PFSK-1 (cell line): ENCODE results near the gene MPDZ.

Source experiments
- FOXP2 ChIP-seq: optimal IDR thresholded peaks from 2 replicates; pipeline ENCODE3; 2011; ENCODE audit warnings: borderline replicate concordance, control low read depth, inconsistent platforms; ENCODE audit not compliant: insufficient read depth; ENCODE audit errors: extremely low read length, extremely low read depth
- POLR2AphosphoS5 ChIP-seq: IDR thresholded peaks from 2 replicates; pipeline ENCODE4 v1.6.1; 2012; ENCODE audit warnings: low read depth, mild to moderate bottlenecking, control low read depth, low read length, moderate library complexity
- SIN3A ChIP-seq: IDR thresholded peaks from 2 replicates; pipeline ENCODE4 v1.6.1; 2012; ENCODE audit warnings: mild to moderate bottlenecking, low read length, moderate library complexity, borderline replicate concordance; ENCODE audit not compliant: insufficient read depth
- TAF1 ChIP-seq: IDR thresholded peaks from 2 replicates; pipeline ENCODE4 v1.6.1; 2012; ENCODE audit warnings: low read length, control low read depth, borderline replicate concordance; ENCODE audit not compliant: insufficient read depth
- TF ChIP-seq, protein P1 (sequence below), 2 experiments: IDR thresholded peaks; 2 replicates each; pipeline versions ENCODE4 v1.6.1 to v1.8.0; 2011 to 2012; ENCODE audit warnings: low read depth in 2 of 2, low read length in 2 of 2, control low read depth in 1 of 2, inconsistent platforms in 1 of 2, mild to moderate bottlenecking in 1 of 2, moderate library complexity in 1 of 2; ENCODE audit not compliant: insufficient read depth in 1 of 2

MPDZ gene

DNA sequence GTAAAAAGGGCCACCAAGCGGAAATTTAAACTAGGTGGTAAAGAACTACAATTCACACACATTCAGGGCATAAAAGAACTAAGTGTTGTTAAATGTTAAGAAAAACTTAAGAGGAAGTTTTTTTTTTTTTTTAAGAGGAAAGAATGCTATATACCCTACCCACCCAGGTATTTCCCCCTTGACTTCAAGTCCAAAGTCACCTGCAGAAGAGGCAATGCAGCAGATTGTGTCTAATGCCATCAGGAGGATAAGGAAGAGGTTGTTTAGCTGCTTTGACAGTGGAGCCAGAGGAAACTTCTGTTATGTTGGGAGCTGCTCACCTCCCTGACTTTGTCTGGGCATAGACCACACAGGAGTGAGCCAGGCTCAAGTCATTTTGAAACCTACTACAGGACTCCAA is 69.2 kb downstream of the MPDZ start:
- TF ChIP-seq POLR2AphosphoS5 (no peak), SIN3A (no peak), TAF1 (no peak), FOXP2 (no peak)
- TF ChIP-seq, protein P1, sequence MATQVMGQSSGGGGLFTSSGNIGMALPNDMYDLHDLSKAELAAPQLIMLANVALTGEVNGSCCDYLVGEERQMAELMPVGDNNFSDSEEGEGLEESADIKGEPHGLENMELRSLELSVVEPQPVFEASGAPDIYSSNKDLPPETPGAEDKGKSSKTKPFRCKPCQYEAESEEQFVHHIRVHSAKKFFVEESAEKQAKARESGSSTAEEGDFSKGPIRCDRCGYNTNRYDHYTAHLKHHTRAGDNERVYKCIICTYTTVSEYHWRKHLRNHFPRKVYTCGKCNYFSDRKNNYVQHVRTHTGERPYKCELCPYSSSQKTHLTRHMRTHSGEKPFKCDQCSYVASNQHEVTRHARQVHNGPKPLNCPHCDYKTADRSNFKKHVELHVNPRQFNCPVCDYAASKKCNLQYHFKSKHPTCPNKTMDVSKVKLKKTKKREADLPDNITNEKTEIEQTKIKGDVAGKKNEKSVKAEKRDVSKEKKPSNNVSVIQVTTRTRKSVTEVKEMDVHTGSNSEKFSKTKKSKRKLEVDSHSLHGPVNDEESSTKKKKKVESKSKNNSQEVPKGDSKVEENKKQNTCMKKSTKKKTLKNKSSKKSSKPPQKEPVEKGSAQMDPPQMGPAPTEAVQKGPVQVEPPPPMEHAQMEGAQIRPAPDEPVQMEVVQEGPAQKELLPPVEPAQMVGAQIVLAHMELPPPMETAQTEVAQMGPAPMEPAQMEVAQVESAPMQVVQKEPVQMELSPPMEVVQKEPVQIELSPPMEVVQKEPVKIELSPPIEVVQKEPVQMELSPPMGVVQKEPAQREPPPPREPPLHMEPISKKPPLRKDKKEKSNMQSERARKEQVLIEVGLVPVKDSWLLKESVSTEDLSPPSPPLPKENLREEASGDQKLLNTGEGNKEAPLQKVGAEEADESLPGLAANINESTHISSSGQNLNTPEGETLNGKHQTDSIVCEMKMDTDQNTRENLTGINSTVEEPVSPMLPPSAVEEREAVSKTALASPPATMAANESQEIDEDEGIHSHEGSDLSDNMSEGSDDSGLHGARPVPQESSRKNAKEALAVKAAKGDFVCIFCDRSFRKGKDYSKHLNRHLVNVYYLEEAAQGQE (IDR thresholded peaks at IDR 0.05; ENCODE audit: insufficient read depth in 1 of 2, low read depth in 2 of 2, low read length in 2 of 2): no peak

DNA sequence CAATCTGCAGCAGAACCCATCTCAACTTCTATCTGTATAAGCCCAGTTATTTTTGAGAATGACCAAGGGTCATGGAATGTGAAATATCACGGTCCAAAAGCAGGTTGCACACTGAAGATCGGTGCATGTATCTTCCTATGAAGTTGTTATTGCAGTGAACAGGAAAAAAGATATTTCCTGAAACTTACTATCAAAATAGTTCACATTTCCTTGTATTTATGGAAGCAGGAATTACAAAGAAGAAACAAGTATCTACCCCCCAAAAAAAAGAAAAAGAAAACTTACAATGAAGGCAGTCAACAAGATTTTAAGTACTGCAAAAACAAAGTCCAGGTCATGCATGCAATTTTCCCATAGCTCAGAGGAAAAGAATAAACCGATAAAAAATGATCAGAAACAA is 70.0 kb downstream of the MPDZ start:
- TF ChIP-seq TAF1 (no peak), FOXP2 (no peak), POLR2AphosphoS5 (no peak), SIN3A (no peak)
- TF ChIP-seq, protein P1 (IDR thresholded peaks at IDR 0.05; ENCODE audit: insufficient read depth in 1 of 2, low read depth in 2 of 2, low read length in 2 of 2): no peak

DNA sequence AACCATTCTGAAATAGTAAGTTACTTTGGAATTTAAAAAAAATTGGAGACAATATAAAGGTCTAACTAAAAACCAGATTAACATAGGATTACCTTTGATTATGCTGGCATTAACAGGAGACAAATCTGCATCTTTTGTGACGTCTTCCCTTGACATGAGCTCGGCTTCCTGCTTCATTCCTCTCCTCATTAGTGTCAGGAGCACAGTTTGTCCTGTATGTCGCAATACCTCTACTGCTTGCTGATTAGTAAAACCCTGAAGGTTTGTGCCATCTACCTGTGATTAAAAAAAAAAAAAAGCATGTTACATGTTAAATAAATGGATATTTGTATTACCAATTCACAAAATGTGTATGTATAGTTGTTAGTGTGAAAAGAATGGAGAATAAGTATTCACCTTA is 73.7 kb downstream of the MPDZ start:
- TF ChIP-seq POLR2AphosphoS5 (no peak), TAF1 (no peak), FOXP2 (no peak), SIN3A (no peak)
- TF ChIP-seq, protein P1 (IDR thresholded peaks at IDR 0.05; ENCODE audit: insufficient read depth in 1 of 2, low read depth in 2 of 2, low read length in 2 of 2): no peak

DNA sequence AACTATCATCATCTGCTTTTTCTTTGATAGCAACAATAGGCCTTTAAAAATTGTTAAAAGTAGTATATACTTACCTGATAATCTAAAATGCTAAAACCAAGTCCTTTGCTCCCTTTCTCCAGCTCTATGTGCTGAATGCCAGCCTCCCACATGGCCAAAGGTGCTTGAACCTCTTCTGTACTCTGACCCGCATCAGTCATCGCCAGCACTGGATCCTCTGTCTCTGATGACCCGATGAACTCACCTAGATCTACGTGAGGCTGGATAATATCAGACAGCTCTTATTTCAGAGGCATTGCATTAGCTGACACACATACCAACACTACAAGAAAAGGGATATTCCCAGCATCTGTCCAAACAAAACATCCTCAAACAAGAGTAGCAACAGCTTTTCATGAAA is 89.5 kb downstream of the MPDZ start:
- no peak for TF ChIP-seq FOXP2
- no peak for TF ChIP-seq SIN3A
- TF ChIP-seq, protein P1 (IDR thresholded peaks at IDR 0.05; ENCODE audit: insufficient read depth in 1 of 2, low read depth in 2 of 2, low read length in 2 of 2): no peak
- no peak for TF ChIP-seq TAF1
- TF ChIP-seq POLR2AphosphoS5: no peak

DNA sequence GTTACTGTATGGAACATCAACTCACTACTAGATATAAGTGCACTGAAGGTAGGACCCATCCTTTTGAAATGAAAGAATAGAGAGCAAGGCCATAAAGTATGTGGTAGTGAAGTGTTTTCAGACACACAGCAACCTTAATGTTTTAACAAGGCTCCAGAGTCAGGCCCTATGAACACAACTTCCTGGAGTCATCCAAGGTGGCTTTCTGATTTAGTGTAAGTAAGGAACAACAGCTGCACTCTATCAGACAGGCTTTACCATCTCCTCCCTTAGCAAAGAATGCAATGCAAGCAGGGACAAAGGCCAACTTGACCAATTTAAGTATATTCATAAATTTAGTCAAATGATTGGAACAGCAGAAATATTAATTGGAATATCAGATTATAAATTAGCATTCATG is 90.1 kb downstream of the MPDZ start:
- no peak for TF ChIP-seq FOXP2
- TF ChIP-seq TAF1: no peak
- TF ChIP-seq POLR2AphosphoS5: no peak
